Fibroblast of lung (primary cell): ENCODE measurements around the gene RAB44. TPM values are rescaled to one million over a fixed set of nuclear protein-coding genes. Genes with fewer than 3 reads are reported as not detected.

ENCODE experiments used
- DNase-seq, 2 donors: peaks; one replicate each; pipeline versions ENCODE4 v3.0.0 to v3.0.0-alpha.2; 2010; ENCODE audit warnings: low read depth in 2 of 2
- H2AFZ ChIP-seq: 2 replicates; pipeline ENCODE4 v1.5.1; 2012; ENCODE audit warnings: low read length, control low read depth, inconsistent platforms
- H3K27ac ChIP-seq: 2 replicates; pipeline ENCODE4 v1.5.1; 2011; ENCODE audit warnings: low read length, control low read depth; ENCODE audit not compliant: insufficient read depth
- H3K27me3 ChIP-seq: 2 replicates; pipeline ENCODE4 v1.5.1; 2011; ENCODE audit warnings: mild to moderate bottlenecking, low read length; ENCODE audit not compliant: control insufficient read depth, insufficient read depth
- H3K36me3 ChIP-seq: 2 replicates; pipeline ENCODE4 v1.5.1; 2011; ENCODE audit warnings: low read length; ENCODE audit not compliant: control insufficient read depth, insufficient read depth
- H3K4me1 ChIP-seq: 2 replicates; pipeline ENCODE4 v1.5.1; 2011; ENCODE audit warnings: low read length; ENCODE audit not compliant: control insufficient read depth, insufficient read depth; ENCODE audit errors: extremely low read depth
- H3K4me2 ChIP-seq: 2 replicates; pipeline ENCODE4 v1.5.1; 2011; ENCODE audit warnings: low read length, control low read depth; ENCODE audit not compliant: insufficient read depth; ENCODE audit errors: extremely low read depth
- H3K4me3 ChIP-seq, 4 experiments: fragments of 200-600 bp in 1 of 4; sonication (generic) in 1 of 4; replicated peaks in 1 of 4; 2 replicates each; pipeline ENCODE4 v1.5.1; 2011 to 2016; ENCODE audit warnings: low read length in 4 of 4, low read depth in 3 of 4, mild to moderate bottlenecking in 3 of 4, control low read depth in 2 of 4, inconsistent platforms in 1 of 4, mixed read lengths in 1 of 4; ENCODE audit not compliant: insufficient read depth in 1 of 4; ENCODE audit errors: control extremely low read depth in 1 of 4
- H3K79me2 ChIP-seq: 2 replicates; pipeline ENCODE4 v1.5.1; 2012; ENCODE audit warnings: mild to moderate bottlenecking, low read length, inconsistent platforms; ENCODE audit not compliant: control insufficient read depth, insufficient read depth
- H3K9ac ChIP-seq: 2 replicates; pipeline ENCODE4 v1.5.1; 2011; ENCODE audit warnings: mild to moderate bottlenecking, low read length, control low read depth; ENCODE audit not compliant: insufficient read depth
- H3K9me3 ChIP-seq: 2 replicates; pipeline ENCODE4 v1.5.1; 2012; ENCODE audit warnings: low read depth, low read length; ENCODE audit not compliant: control insufficient read depth, insufficient read depth
- H4K20me1 ChIP-seq: 2 replicates; pipeline ENCODE4 v1.5.1; 2011; ENCODE audit warnings: low read length; ENCODE audit not compliant: control insufficient read depth, insufficient read depth; ENCODE audit errors: extremely low read depth
- CTCF ChIP-seq, 2 donors: IDR thresholded peaks in 1 of 2; conservative IDR thresholded peaks in 1 of 2; 1 replicate in 1 of 2; 2 replicates in 1 of 2; pipeline ENCODE4 v1.5.1; 2011 to 2012; ENCODE audit warnings: low read length in 2 of 2, control low read depth in 1 of 2, inconsistent platforms in 1 of 2, low read depth in 1 of 2, mild to moderate bottlenecking in 1 of 2
- EZH2 ChIP-seq: IDR thresholded peaks from 2 replicates; pipeline ENCODE4 v1.5.1; 2012; ENCODE audit warnings: low read length, control low read depth, mild to moderate bottlenecking; ENCODE audit errors: missing control alignments
- polyA plus RNA-seq, 2 donors: library from polyadenylated mRNA; depleted of rRNA in 1 of 2; stranded (reverse) in 1 of 2; unstranded in 1 of 2; fragments of >200 nt; gene quantifications; 2 replicates each; pipeline ENCODE4 v1.2.1, GENCODE V29; 2011 to 2012; ENCODE audit warnings: missing spikeins in 1 of 2
- total RNA-seq: library from RNA; depleted of rRNA; stranded (reverse); fragments of >200 nt; gene quantifications from 2 replicates; pipeline ENCODE4 v1.2.1, GENCODE V29; 2014

Gene RAB44
- total and polyA plus RNA-seq, 2 donors (not counting 1 experiment from before 2014, with no cell fraction given) = under 0.01 TPM; not detected in 1

- Histone ChIP-seq H2AFZ (peak overlapping the region; percentile 55), H3K27me3 (no peaks in the 10 kb centered on the region), H3K9ac (no peak overlapping the region), H4K20me1 (no peaks in the 10 kb centered on the region), H3K4me2 (peak overlapping the region; percentile 57), H3K36me3 (no peaks in the 10 kb centered on the region), H3K79me2 (no peaks in the 10 kb centered on the region), H3K4me3 (no peak overlapping the region), H3K4me1 (peaks cover 17% of the 10 kb centered on the region), H3K27ac (no peak overlapping the region), H3K9me3 (no peaks in the 10 kb centered on the region)
- TF ChIP-seq EZH2 (no peak), CTCF (conservative IDR thresholded peaks at IDR 0.05 in 1 of 2, IDR thresholded peaks at IDR 0.05 in 1 of 2; ENCODE audit: low read depth in 1 of 2, low read length in 2 of 2) (no peak)
- DNase-seq = peak; percentile 44 to 59
These were observed 72.3 kb downstream of the RAB44 start for GRCh38 chr6:36769676-36770499.

- Histone ChIP-seq H4K20me1 (no peaks in the 10 kb centered on the region), H3K79me2 (no peaks in the 10 kb centered on the region), H3K4me1 (peaks cover 13% of the 10 kb centered on the region), H3K36me3 (no peaks in the 10 kb centered on the region), H3K27me3 (no peaks in the 10 kb centered on the region), H3K9ac (no peak overlapping the region), H3K4me2 (no peak overlapping the region), H3K27ac (no peak overlapping the region), H3K4me3 (no peak overlapping the region), H3K9me3 (no peaks in the 10 kb centered on the region), H2AFZ (no peak overlapping the region)
- no peak for DNase-seq
- no peak for TF ChIP-seq EZH2
- TF ChIP-seq CTCF (conservative IDR thresholded peaks at IDR 0.05 in 1 of 2, IDR thresholded peaks at IDR 0.05 in 1 of 2; ENCODE audit: low read depth in 1 of 2, low read length in 2 of 2) = no peak
These were observed 73.5 kb downstream of the RAB44 start for GRCh38 chr6:36771145-36771544.

GRCh38 chr6:36772397-36772796 is 74.8 kb downstream of the RAB44 start:
- no peak overlapping the region for H3K9ac ChIP-seq
- H3K27ac ChIP-seq = no peak overlapping the region
- no peak overlapping the region for H2AFZ ChIP-seq

More at GRCh38 chr6:36772397-36772796, 74.8 kb downstream of the RAB44 start:
- Histone ChIP-seq H4K20me1 (no peaks in the 10 kb centered on the region), H3K79me2 (no peaks in the 10 kb centered on the region), H3K36me3 (no peaks in the 10 kb centered on the region), H3K4me1 (peaks cover 13% of the 10 kb centered on the region), H3K27me3 (peaks cover 2% of the 10 kb centered on the region), H3K9me3 (no peaks in the 10 kb centered on the region), H3K4me2 (no peak overlapping the region), H3K4me3 (no peak overlapping the region)
- DNase-seq = no peak
- TF ChIP-seq CTCF (conservative IDR thresholded peaks at IDR 0.05 in 1 of 2, IDR thresholded peaks at IDR 0.05 in 1 of 2; ENCODE audit: low read depth in 1 of 2, low read length in 2 of 2) (no peak), EZH2 (no peak)
